ENCODE results near the gene C18orf63. TPM values are rescaled to one million over a fixed set of nuclear protein-coding genes. Genes with fewer than 3 reads are reported as not detected.

The C18orf63 gene
- total and polyA plus RNA-seq, 2 donors (not counting 3 experiments of a cell fraction or from before 2014, with no cell fraction given), result not detected

GRCh38 chr18:74303936-74304335 lies 11.7 kb upstream of the C18orf63 start:
- FAIRE-seq (no peak), DNase-seq (ENCODE audit: low read depth, low spot score) (no peak)
- Histone ChIP-seq H3K36me3 (ENCODE audit: control insufficient read depth in 2 of 2, extremely low read depth in 1 of 2, insufficient read depth in 2 of 2, low read length in 2 of 2) (no peaks in the 10 kb centered on the region), H3K27me3 (ENCODE audit: control insufficient read depth in 2 of 2, insufficient read depth in 2 of 2, low read length in 2 of 2) (peaks cover 7 to 36% of the 10 kb centered on the region in 2 experiments), H4K20me1 (replicated peaks; ENCODE audit: control insufficient read depth, extremely low read depth, insufficient read depth, low read length) (no peaks in the 10 kb centered on the region), H2AFZ (ENCODE audit: low read depth, low read length) (no peak overlapping the region), H3K4me2 (ENCODE audit: insufficient read depth, low read length) (no peak overlapping the region), H3K79me2 (ENCODE audit: control insufficient read depth, insufficient read depth, low read length) (no peaks in the 10 kb centered on the region), H3K9ac (replicated peaks; ENCODE audit: extremely low read depth, insufficient read depth, low read length) (no peak overlapping the region), H3K27ac (ENCODE audit: insufficient read depth, low read depth, low read length) (no peak overlapping the region), H3K9me1 (replicated peaks; ENCODE audit: control insufficient read depth, extremely low read depth, insufficient read depth, low read length) (no peaks in the 10 kb centered on the region), H3K4me1 (ENCODE audit: control insufficient read depth, extremely low read depth, insufficient read depth, low read length) (no peaks in the 10 kb centered on the region), H3K9me3 (replicated peaks; ENCODE audit: control insufficient read depth, insufficient read depth, low read length) (no peaks in the 10 kb centered on the region), H3K4me3 (replicated peaks in 1 of 3; ENCODE audit: insufficient read depth in 1 of 3, low read depth in 1 of 3, low read length in 3 of 3) (no peak overlapping the region)
- intact Hi-C loops (cut with micrococcal nuclease) (no loop called here), dilution Hi-C loops (cut with MboI; ENCODE audit: extremely low pct_ligation_motif_present, low sequenced_read_pairs) (no loop called here)
- no TSS peak for BruUV-seq (replicated peaks)
- TF ChIP-seq POLR2A (IDR thresholded peaks at IDR 0.05; ENCODE audit: low read depth, low read length) (no peak), GATA2 (IDR thresholded peaks at IDR 0.05; ENCODE audit: insufficient read depth, insufficient read length, low read depth, low read length) (no peak), EZH2 (IDR thresholded peaks at IDR 0.05; ENCODE audit: borderline replicate concordance, low read depth, low read length, severe bottlenecking) (no peak), FOS (IDR thresholded peaks at IDR 0.05; ENCODE audit: borderline replicate concordance, insufficient read depth, low read length) (no peak), POLR2AphosphoS5 (IDR thresholded peaks at IDR 0.05; ENCODE audit: insufficient read depth, low read depth, low read length) (no peak), JUN (IDR thresholded peaks at IDR 0.05; ENCODE audit: borderline replicate concordance, insufficient read depth, insufficient read length, low read depth) (no peak), MYC (IDR thresholded peaks at IDR 0.05; ENCODE audit: low read depth, low read length) (no peak)
- TF ChIP-seq, protein P1, sequence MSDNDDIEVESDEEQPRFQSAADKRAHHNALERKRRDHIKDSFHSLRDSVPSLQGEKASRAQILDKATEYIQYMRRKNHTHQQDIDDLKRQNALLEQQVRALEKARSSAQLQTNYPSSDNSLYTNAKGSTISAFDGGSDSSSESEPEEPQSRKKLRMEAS (IDR thresholded peaks at IDR 0.05; ENCODE audit: insufficient read depth, insufficient read length), result no peak
- TF ChIP-seq, protein P2, sequence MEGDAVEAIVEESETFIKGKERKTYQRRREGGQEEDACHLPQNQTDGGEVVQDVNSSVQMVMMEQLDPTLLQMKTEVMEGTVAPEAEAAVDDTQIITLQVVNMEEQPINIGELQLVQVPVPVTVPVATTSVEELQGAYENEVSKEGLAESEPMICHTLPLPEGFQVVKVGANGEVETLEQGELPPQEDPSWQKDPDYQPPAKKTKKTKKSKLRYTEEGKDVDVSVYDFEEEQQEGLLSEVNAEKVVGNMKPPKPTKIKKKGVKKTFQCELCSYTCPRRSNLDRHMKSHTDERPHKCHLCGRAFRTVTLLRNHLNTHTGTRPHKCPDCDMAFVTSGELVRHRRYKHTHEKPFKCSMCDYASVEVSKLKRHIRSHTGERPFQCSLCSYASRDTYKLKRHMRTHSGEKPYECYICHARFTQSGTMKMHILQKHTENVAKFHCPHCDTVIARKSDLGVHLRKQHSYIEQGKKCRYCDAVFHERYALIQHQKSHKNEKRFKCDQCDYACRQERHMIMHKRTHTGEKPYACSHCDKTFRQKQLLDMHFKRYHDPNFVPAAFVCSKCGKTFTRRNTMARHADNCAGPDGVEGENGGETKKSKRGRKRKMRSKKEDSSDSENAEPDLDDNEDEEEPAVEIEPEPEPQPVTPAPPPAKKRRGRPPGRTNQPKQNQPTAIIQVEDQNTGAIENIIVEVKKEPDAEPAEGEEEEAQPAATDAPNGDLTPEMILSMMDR (IDR thresholded peaks at IDR 0.05; ENCODE audit: extremely low read depth in 1 of 2, insufficient read depth in 1 of 2, low read depth in 1 of 2, low read length in 2 of 2), result no peak
- POLR2A ChIA-PET, result no interaction called here
- CTCF ChIA-PET, result no interaction called here

Data from endothelial cell of umbilical vein (primary cell).